HepG2 (cell line): ENCODE results near the gene MICB. TPM values are rescaled to one million over a fixed set of nuclear protein-coding genes. Genes with fewer than 3 reads are reported as not detected.

Experiments
- ARNT ChIP-seq: fragments of 450-650 bp; IDR thresholded peaks from 2 replicates; pipeline ENCODE4 v1.6.1; 2017
- ATRX ChIP-seq: sonication (generic); formaldehyde crosslinking; IDR thresholded peaks from 2 replicates; pipeline ENCODE4 v1.4.0; 2020; ENCODE audit warnings: missing genetic modification reagents, borderline replicate concordance
- BRF2 ChIP-seq: sonication (generic); formaldehyde crosslinking; IDR thresholded peaks from 2 replicates; pipeline ENCODE4 v1.8.1; 2022; ENCODE audit warnings: mild to moderate bottlenecking, missing genetic modification reagents
- CCAR2 ChIP-seq: fragments of 200-400 bp; formaldehyde crosslinking; optimal IDR thresholded peaks from 2 replicates; pipeline ENCODE3; 2018; ENCODE audit warnings: low read depth, mild to moderate bottlenecking, low read length, moderate library complexity
- CHCHD3 ChIP-seq: sonication (generic); formaldehyde crosslinking; IDR thresholded peaks from 2 replicates; pipeline ENCODE4 v1.8.0; 2022; ENCODE audit warnings: mild to moderate bottlenecking, missing genetic modification reagents, moderate library complexity
- ETS1 ChIP-seq: sonication (generic); formaldehyde crosslinking; IDR thresholded peaks from 2 replicates; pipeline ENCODE4 v1.4.0; 2020; ENCODE audit warnings: missing genetic modification reagents
- HOXD1 ChIP-seq: sonication (generic); formaldehyde crosslinking; IDR thresholded peaks from 2 replicates; pipeline ENCODE4 v1.5.0; 2020; ENCODE audit warnings: missing genetic modification reagents
- KLF16 ChIP-seq, 2 experiments: sonication (generic) in 1 of 2; formaldehyde crosslinking in 1 of 2; IDR thresholded peaks; 2 replicates each; pipeline versions ENCODE4 v1.6.1 to v1.8.0; 2016 to 2023; ENCODE audit warnings: missing genetic modification reagents in 2 of 2, missing compliant biosample characterization in 1 of 2
- MAF1 ChIP-seq: sonication (generic); formaldehyde crosslinking; IDR thresholded peaks from 2 replicates; pipeline ENCODE4 v1.5.0; 2020; ENCODE audit warnings: missing genetic modification reagents, borderline replicate concordance
- MED8 ChIP-seq: sonication (generic); formaldehyde crosslinking; IDR thresholded peaks from 2 replicates; pipeline ENCODE4 v1.8.1; 2023; ENCODE audit warnings: mild to moderate bottlenecking, missing genetic modification reagents; ENCODE audit not compliant: insufficient replicate concordance
- MTF1 ChIP-seq: sonication (generic); formaldehyde crosslinking; IDR thresholded peaks from 2 replicates; pipeline ENCODE4 v1.5.0; 2020; ENCODE audit warnings: missing genetic modification reagents
- MYPOP ChIP-seq: sonication (generic); formaldehyde crosslinking; IDR thresholded peaks from 2 replicates; pipeline ENCODE4 v1.8.1; 2023; ENCODE audit warnings: mild to moderate bottlenecking, moderate library complexity, missing genetic modification reagents
- NFYC ChIP-seq: IDR thresholded peaks from 2 replicates; pipeline ENCODE4 v1.6.1; 2016; ENCODE audit warnings: missing genetic modification reagents, missing compliant biosample characterization
- NKX3-1 ChIP-seq: sonication (generic); formaldehyde crosslinking; IDR thresholded peaks from 2 replicates; pipeline ENCODE4 v1.5.0; 2020; ENCODE audit warnings: missing genetic modification reagents
- YEATS4 ChIP-seq: sonication (generic); formaldehyde crosslinking; IDR thresholded peaks from 2 replicates; pipeline ENCODE4 v1.4.0; 2020; ENCODE audit warnings: missing genetic modification reagents, borderline replicate concordance
- ZC3H13 ChIP-seq: sonication (generic); formaldehyde crosslinking; IDR thresholded peaks from 2 replicates; pipeline ENCODE4 v1.8.1; 2023; ENCODE audit warnings: mild to moderate bottlenecking, missing genetic modification reagents, moderate library complexity
- ZFP36 ChIP-seq: fragments of 150-350 bp; IDR thresholded peaks from 2 replicates; pipeline ENCODE4 v1.6.1; 2018; ENCODE audit warnings: borderline replicate concordance, low read length, low read depth; ENCODE audit not compliant: partially characterized antibody
- ZFP82 ChIP-seq: sonication (generic); formaldehyde crosslinking; IDR thresholded peaks from 2 replicates; pipeline ENCODE4 v1.5.1; 2020; ENCODE audit warnings: mild to moderate bottlenecking, missing genetic modification reagents, borderline replicate concordance
- ZNF275 ChIP-seq: sonication (generic); formaldehyde crosslinking; IDR thresholded peaks from 2 replicates; pipeline ENCODE4 v1.8.0; 2022; ENCODE audit warnings: missing genetic modification reagents, mild to moderate bottlenecking, inconsistent platforms, borderline replicate concordance
- ZNF44 ChIP-seq: sonication (generic); formaldehyde crosslinking; IDR thresholded peaks from 2 replicates; pipeline ENCODE4 v1.5.1; 2020; ENCODE audit warnings: mild to moderate bottlenecking, missing genetic modification reagents
- ZNF589 ChIP-seq: sonication (generic); formaldehyde crosslinking; conservative IDR thresholded peaks from 2 replicates; pipeline ENCODE4 v1.8.0; 2022; ENCODE audit warnings: mild to moderate bottlenecking, moderate library complexity, missing genetic modification reagents
- ZNF670 ChIP-seq: sonication (generic); formaldehyde crosslinking; IDR thresholded peaks from 2 replicates; pipeline ENCODE4 v1.8.0; 2022; ENCODE audit warnings: mild to moderate bottlenecking, missing genetic modification reagents, borderline replicate concordance
- ZNF740 ChIP-seq: sonication (generic); formaldehyde crosslinking; IDR thresholded peaks from 2 replicates; pipeline ENCODE4 v1.4.0; 2020; ENCODE audit warnings: missing genetic modification reagents
- ZNF766 ChIP-seq: sonication (generic); formaldehyde crosslinking; IDR thresholded peaks from 2 replicates; pipeline ENCODE4 v1.5.0; 2020; ENCODE audit warnings: missing genetic modification reagents, borderline replicate concordance
- ZZZ3 ChIP-seq: sonication (generic); formaldehyde crosslinking; IDR thresholded peaks from 2 replicates; pipeline ENCODE4 v1.4.0; 2020; ENCODE audit warnings: missing genetic modification reagents, mild to moderate bottlenecking, borderline replicate concordance
- polyA plus RNA-seq, 8 experiments: library from polyadenylated mRNA; depleted of rRNA in 3 of 8; stranded (reverse) in 7 of 8; unstranded in 1 of 8; fragments of >200 nt; fragmentation: Illumina TruSeq in 4 of 8; extraction: Trizol in 4 of 8; gene quantifications; 2 replicates each; pipeline versions ENCODE4 v1.2.1 to v1.2.3, GENCODE V29; 2011 to 2016; ENCODE audit warnings: low read depth in 4 of 8, missing spikeins in 1 of 8, mixed read lengths in 1 of 8; ENCODE audit not compliant: insufficient read depth in 1 of 8
- total RNA-seq, 5 experiments: library from RNA; depleted of rRNA; stranded (reverse); fragments of >200 nt; fragmentation: Illumina TruSeq; extraction: Trizol; gene quantifications; 2 replicates each; pipeline ENCODE4 v1.2.3, GENCODE V29; 2016; ENCODE audit warnings: low read depth in 1 of 5

The MICB gene
- total and polyA plus RNA-seq, 2 of the 13 experiments (the other 11 are each of a cell fraction or from before 2014, with no cell fraction given) = 12.5 to 12.8 TPM

GRCh38 chr6:31497531-31498476 is at the start of gene MICB (continued):
- TF ChIP-seq ZNF589 (CRISPR knock-in tag) (no peak), ETS1 (CRISPR knock-in tag) (no peak), MTF1 (no peak), CCAR2 (no peak), KLF16 (CRISPR knock-in tag; IDR thresholded peaks at IDR 0.05) (0 out of 4 replicates have a peak, but pooled peaks of 1 of the 2 experiments have one; percentile 39), BRF2 (CRISPR knock-in tag) (no peak), CHCHD3 (CRISPR knock-in tag) (no peak), MAF1 (CRISPR knock-in tag) (no peak), ZNF275 (no peak), ZNF44 (CRISPR knock-in tag) (no peak), ZZZ3 (CRISPR knock-in tag) (no peak), MYPOP (CRISPR knock-in tag) (no peak), ARNT (no peak), NKX3-1 (CRISPR knock-in tag) (no peak), ATRX (CRISPR knock-in tag) (no peak), ZFP36 (no peak), ZNF670 (CRISPR knock-in tag) (0 out of 2 replicates have a peak, but pooled peaks have one; percentile 65), ZNF766 (no peak), ZC3H13 (0 out of 2 replicates have a peak, but pooled peaks have one; percentile 17), ZFP82 (CRISPR knock-in tag) (0 out of 2 replicates have a peak, but pooled peaks have one; percentile 52), NFYC (CRISPR knock-in tag) (peak; percentile 82), HOXD1 (no peak), YEATS4 (CRISPR knock-in tag) (peak; percentile 38; the same call in 1 of the 2 replicates), ZNF740 (CRISPR knock-in tag) (no peak; the same call in 1 of the 2 replicates), MED8 (CRISPR knock-in tag) (no peak)
